ENCODE data around the gene SUGCT.

GRCh38 chr7:40656349-40656748, 521.5 kb downstream of the SUGCT start:
- no peak for TF ChIP-seq CTCF (IDR thresholded peaks at IDR 0.05)
- no peak for TF ChIP-seq POLR2AphosphoS5 (IDR thresholded peaks at IDR 0.05)
- no peak for TF ChIP-seq EP300 (IDR thresholded peaks at IDR 0.05)
- no peak for TF ChIP-seq POLR2A (IDR thresholded peaks at IDR 0.05)

All from stomach (tissue), 4 donors.